ENCODE data around the gene WDR7.

WDR7 gene

GRCh38 chr18:57004366-57005121 lies 353.4 kb downstream of the WDR7 start:
- H3K27me3 ChIP-seq (ENCODE audit: control insufficient read depth, insufficient read depth, low read length) = no peaks in the 10 kb centered on the region
- no peaks in the 10 kb centered on the region for H3K9me3 ChIP-seq (ENCODE audit: control insufficient read depth, insufficient read depth, low read length)
- no peaks in the 10 kb centered on the region for H3K36me3 ChIP-seq (ENCODE audit: control insufficient read depth, insufficient read depth, low read length)
- H3K4me1 ChIP-seq (ENCODE audit: control insufficient read depth, insufficient read depth, low read length) = peaks cover 7% of the 10 kb centered on the region; the same call in 1 of the 2 replicates
- no peak overlapping the region for H3K9ac ChIP-seq (ENCODE audit: low read depth, low read length)
- H3K27ac ChIP-seq (ENCODE audit: low read depth, low read length) = no peak overlapping the region
- H3K4me3 ChIP-seq (ENCODE audit: low read depth, low read length) = no peak overlapping the region

- no peak overlapping the region for H3K27ac ChIP-seq (ENCODE audit: low read depth, low read length)
- no peaks in the 10 kb centered on the region for H3K27me3 ChIP-seq (ENCODE audit: control insufficient read depth, insufficient read depth, low read length)
- H3K4me1 ChIP-seq (ENCODE audit: control insufficient read depth, insufficient read depth, low read length) = peaks cover 7% of the 10 kb centered on the region; the same call in 1 of the 2 replicates
- H3K9ac ChIP-seq (ENCODE audit: low read depth, low read length) = no peak overlapping the region
- no peaks in the 10 kb centered on the region for H3K9me3 ChIP-seq (ENCODE audit: control insufficient read depth, insufficient read depth, low read length)
- no peak overlapping the region for H3K4me3 ChIP-seq (ENCODE audit: low read depth, low read length)
- no peaks in the 10 kb centered on the region for H3K36me3 ChIP-seq (ENCODE audit: control insufficient read depth, insufficient read depth, low read length)
Measured at GRCh38 chr18:57008001-57008686, 357.0 kb downstream of the WDR7 start.

- Histone ChIP-seq H3K9me3 (ENCODE audit: control insufficient read depth, insufficient read depth, low read length) (no peaks in the 10 kb centered on the region), H3K36me3 (ENCODE audit: control insufficient read depth, insufficient read depth, low read length) (no peaks in the 10 kb centered on the region), H3K4me3 (ENCODE audit: low read depth, low read length) (no peak overlapping the region), H3K27ac (ENCODE audit: low read depth, low read length) (no peak overlapping the region), H3K4me1 (ENCODE audit: control insufficient read depth, insufficient read depth, low read length) (peaks cover 7% of the 10 kb centered on the region; the same call in 1 of the 2 replicates), H3K9ac (ENCODE audit: low read depth, low read length) (no peak overlapping the region), H3K27me3 (ENCODE audit: control insufficient read depth, insufficient read depth, low read length) (no peaks in the 10 kb centered on the region)
Measured at GRCh38 chr18:57009844-57010243, 358.7 kb downstream of the WDR7 start.

GRCh38 chr18:57014772-57015413 lies 363.7 kb downstream of the WDR7 start:
- no peaks in the 10 kb centered on the region for H3K36me3 ChIP-seq (ENCODE audit: control insufficient read depth, insufficient read depth, low read length)
- H3K4me1 ChIP-seq (ENCODE audit: control insufficient read depth, insufficient read depth, low read length) = peaks cover 20% of the 10 kb centered on the region
- no peak overlapping the region for H3K27ac ChIP-seq (ENCODE audit: low read depth, low read length)
- no peaks in the 10 kb centered on the region for H3K9me3 ChIP-seq (ENCODE audit: control insufficient read depth, insufficient read depth, low read length)
- H3K27me3 ChIP-seq (ENCODE audit: control insufficient read depth, insufficient read depth, low read length) = no peaks in the 10 kb centered on the region
- no peak overlapping the region for H3K4me3 ChIP-seq (ENCODE audit: low read depth, low read length)
- H3K9ac ChIP-seq (ENCODE audit: low read depth, low read length) = no peak overlapping the region

- Histone ChIP-seq H3K4me1 (ENCODE audit: control insufficient read depth, insufficient read depth, low read length) (peaks cover 20% of the 10 kb centered on the region), H3K4me3 (ENCODE audit: low read depth, low read length) (no peak overlapping the region), H3K36me3 (ENCODE audit: control insufficient read depth, insufficient read depth, low read length) (no peaks in the 10 kb centered on the region), H3K9ac (ENCODE audit: low read depth, low read length) (no peak overlapping the region), H3K9me3 (ENCODE audit: control insufficient read depth, insufficient read depth, low read length) (no peaks in the 10 kb centered on the region), H3K27me3 (ENCODE audit: control insufficient read depth, insufficient read depth, low read length) (no peaks in the 10 kb centered on the region), H3K27ac (ENCODE audit: low read depth, low read length) (no peak overlapping the region)
Measured at GRCh38 chr18:57015451-57015850, 364.3 kb downstream of the WDR7 start.

- Histone ChIP-seq H3K9ac (ENCODE audit: low read depth, low read length) (no peak overlapping the region), H3K27me3 (ENCODE audit: control insufficient read depth, insufficient read depth, low read length) (no peaks in the 10 kb centered on the region), H3K4me3 (ENCODE audit: low read depth, low read length) (no peak overlapping the region), H3K4me1 (ENCODE audit: control insufficient read depth, insufficient read depth, low read length) (peaks cover 20% of the 10 kb centered on the region), H3K27ac (ENCODE audit: low read depth, low read length) (no peak overlapping the region), H3K9me3 (ENCODE audit: control insufficient read depth, insufficient read depth, low read length) (no peaks in the 10 kb centered on the region), H3K36me3 (ENCODE audit: control insufficient read depth, insufficient read depth, low read length) (no peaks in the 10 kb centered on the region)
Measured at GRCh38 chr18:57018845-57019244, 367.7 kb downstream of the WDR7 start.

GRCh38 chr18:57022716-57023115 lies 371.6 kb downstream of the WDR7 start:
- Histone ChIP-seq H3K36me3 (ENCODE audit: control insufficient read depth, insufficient read depth, low read length) (no peaks in the 10 kb centered on the region), H3K9ac (ENCODE audit: low read depth, low read length) (no peak overlapping the region), H3K27ac (ENCODE audit: low read depth, low read length) (no peak overlapping the region), H3K9me3 (ENCODE audit: control insufficient read depth, insufficient read depth, low read length) (no peaks in the 10 kb centered on the region), H3K27me3 (ENCODE audit: control insufficient read depth, insufficient read depth, low read length) (no peaks in the 10 kb centered on the region), H3K4me1 (ENCODE audit: control insufficient read depth, insufficient read depth, low read length) (peaks cover 1% of the 10 kb centered on the region; the same call in 1 of the 2 replicates), H3K4me3 (ENCODE audit: low read depth, low read length) (no peak overlapping the region)

GRCh38 chr18:57023275-57023882 lies 372.2 kb downstream of the WDR7 start:
- no peak overlapping the region for H3K4me3 ChIP-seq (ENCODE audit: low read depth, low read length)
- no peaks in the 10 kb centered on the region for H3K4me1 ChIP-seq (ENCODE audit: control insufficient read depth, insufficient read depth, low read length)
- H3K36me3 ChIP-seq (ENCODE audit: control insufficient read depth, insufficient read depth, low read length) = no peaks in the 10 kb centered on the region
- no peaks in the 10 kb centered on the region for H3K9me3 ChIP-seq (ENCODE audit: control insufficient read depth, insufficient read depth, low read length)
- no peak overlapping the region for H3K9ac ChIP-seq (ENCODE audit: low read depth, low read length)
- no peak overlapping the region for H3K27ac ChIP-seq (ENCODE audit: low read depth, low read length)
- H3K27me3 ChIP-seq (ENCODE audit: control insufficient read depth, insufficient read depth, low read length) = no peaks in the 10 kb centered on the region

GRCh38 chr18:57025540-57025939 lies 374.4 kb downstream of the WDR7 start:
- no peaks in the 10 kb centered on the region for H3K27me3 ChIP-seq (ENCODE audit: control insufficient read depth, insufficient read depth, low read length)
- H3K4me3 ChIP-seq (ENCODE audit: low read depth, low read length) = no peak overlapping the region
- no peak overlapping the region for H3K27ac ChIP-seq (ENCODE audit: low read depth, low read length)
- H3K4me1 ChIP-seq (ENCODE audit: control insufficient read depth, insufficient read depth, low read length) = no peaks in the 10 kb centered on the region
- no peaks in the 10 kb centered on the region for H3K36me3 ChIP-seq (ENCODE audit: control insufficient read depth, insufficient read depth, low read length)
- no peak overlapping the region for H3K9ac ChIP-seq (ENCODE audit: low read depth, low read length)
- H3K9me3 ChIP-seq (ENCODE audit: control insufficient read depth, insufficient read depth, low read length) = no peaks in the 10 kb centered on the region

- H3K4me1 ChIP-seq (ENCODE audit: control insufficient read depth, insufficient read depth, low read length) = peaks cover 6% of the 10 kb centered on the region; the same call in 1 of the 2 replicates
- no peak overlapping the region for H3K27ac ChIP-seq (ENCODE audit: low read depth, low read length)
- no peaks in the 10 kb centered on the region for H3K9me3 ChIP-seq (ENCODE audit: control insufficient read depth, insufficient read depth, low read length)
- H3K9ac ChIP-seq (ENCODE audit: low read depth, low read length) = no peak overlapping the region
- H3K27me3 ChIP-seq (ENCODE audit: control insufficient read depth, insufficient read depth, low read length) = no peaks in the 10 kb centered on the region
- H3K4me3 ChIP-seq (ENCODE audit: low read depth, low read length) = no peak overlapping the region
- no peaks in the 10 kb centered on the region for H3K36me3 ChIP-seq (ENCODE audit: control insufficient read depth, insufficient read depth, low read length)
Measured at GRCh38 chr18:57026316-57026715, 375.2 kb downstream of the WDR7 start.

Data from HUES48 (cell line).